Stimulated activated naive CD8-positive, alpha-beta T cell treated with anti-CD3 and anti-CD28 coated beads, Interleukin-15, Interleukin-2, amounts not matched to agents 100 U/mL and 50 U/mL, for 24 hours (primary cell): ENCODE measurements around the gene MBNL2.

Source experiments
- ATAC-seq: fragments of 150-1000 bp; cut with Tn5 transposase; one replicate; pipeline ENCODE4 v1.10.0; 2021
- DNase-seq: peaks from one replicate; pipeline ENCODE4 v3.0.0; 2021

MBNL2 gene

DNA sequence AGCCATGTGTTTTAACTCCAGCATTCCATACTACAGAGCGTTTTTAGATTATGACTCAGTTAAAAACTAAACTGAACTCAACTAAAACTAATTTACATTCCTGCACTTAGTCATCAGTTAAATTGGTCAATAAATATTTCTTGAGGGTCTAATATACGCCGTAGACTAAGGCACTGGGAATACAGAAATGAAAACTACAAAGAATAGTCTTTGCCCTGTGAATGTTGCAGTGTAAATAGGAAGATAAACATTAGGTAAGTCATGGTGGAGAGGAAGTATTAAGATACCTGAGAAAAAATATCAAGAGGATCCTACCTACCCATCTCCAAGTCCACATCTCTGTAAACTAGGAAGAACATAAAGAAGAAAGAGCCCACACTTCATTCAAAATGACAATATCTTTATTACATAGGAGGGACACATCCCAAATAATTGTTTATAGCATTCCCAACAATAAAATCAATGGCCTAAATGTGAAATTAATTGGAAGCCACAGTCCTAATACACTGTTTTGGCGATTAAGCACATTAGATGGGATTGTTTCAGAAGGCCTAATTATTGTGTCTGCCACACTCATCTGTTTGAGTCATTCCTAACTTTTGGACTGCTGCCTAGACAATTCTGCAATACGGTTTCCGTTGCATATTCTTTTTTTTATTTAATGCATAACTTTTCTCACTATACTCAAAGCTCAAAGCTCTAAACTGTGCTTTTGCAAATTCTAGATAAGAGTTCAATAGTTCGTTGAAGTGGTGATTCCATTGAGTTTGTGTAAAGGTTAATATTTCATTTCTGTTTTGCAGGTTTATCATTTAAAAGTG is 52.9 kb downstream of the MBNL2 start:
- ATAC-seq, result no peak

DNA sequence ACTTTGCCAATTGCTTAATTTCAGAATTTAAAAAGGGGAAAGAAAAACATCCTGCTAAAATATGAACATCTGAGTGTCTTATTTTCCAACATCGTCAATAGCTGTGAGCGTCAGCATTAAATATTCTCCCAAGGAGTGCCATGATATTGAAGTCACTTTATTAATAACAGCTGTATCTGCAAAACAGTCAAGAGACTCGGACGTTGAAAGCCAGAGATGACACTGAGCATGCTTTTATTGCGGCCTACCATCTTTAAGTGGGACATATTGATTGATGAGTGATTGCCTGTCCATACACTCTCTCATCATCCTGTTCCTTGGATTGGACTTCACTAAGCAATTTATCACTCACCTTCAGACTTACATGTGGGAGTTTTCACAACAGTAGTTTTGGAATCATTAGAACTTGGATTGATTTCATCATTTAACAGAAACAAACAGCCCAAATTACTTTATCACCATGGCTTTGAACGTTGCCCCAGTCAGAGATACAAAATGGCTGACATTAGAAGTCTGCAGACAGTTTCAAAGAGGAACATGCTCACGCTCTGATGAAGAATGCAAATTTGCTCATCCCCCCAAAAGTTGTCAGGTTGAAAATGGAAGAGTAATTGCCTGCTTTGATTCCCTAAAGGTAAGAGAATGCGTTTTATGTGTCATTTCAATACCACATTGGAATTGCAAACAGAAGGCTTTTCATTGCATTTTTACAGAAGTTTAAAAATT is 53.8 kb downstream of the MBNL2 start:
- ATAC-seq (no peak), DNase-seq (no peak)

More for the DNA sequence above, 52.9 kb downstream of the MBNL2 start:
- DNase-seq, result no peak

- DNase-seq (no peak), ATAC-seq (no peak)
Measured at GRCh38 chr13:97276862-97277269, 54.7 kb downstream of the MBNL2 start.

- DNase-seq, result no peak
- ATAC-seq, result no peak
Measured at GRCh38 chr13:97278435-97279411, 56.6 kb downstream of the MBNL2 start.

GRCh38 chr13:97279913-97280312 is 57.8 kb downstream of the MBNL2 start:
- ATAC-seq (no peak), DNase-seq (no peak)

DNA sequence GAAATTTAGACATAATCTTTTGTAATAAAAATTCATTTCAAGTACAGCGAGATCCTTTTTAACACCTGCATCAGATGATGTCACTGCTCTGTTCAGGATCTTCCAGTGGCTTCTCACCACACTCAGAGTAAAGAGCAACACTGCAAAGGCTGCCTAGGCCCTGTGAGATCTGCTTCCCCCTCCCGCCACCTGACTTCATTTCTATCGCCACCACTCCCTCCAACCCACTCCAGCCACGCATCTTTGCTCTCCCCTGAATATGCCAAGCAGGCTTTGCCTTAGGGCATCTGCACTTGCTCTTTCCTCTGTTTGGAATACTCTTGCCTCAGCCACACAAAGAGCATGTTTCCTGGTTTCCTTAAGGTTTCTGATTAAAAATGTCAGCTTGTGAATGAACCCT is 58.3 kb downstream of the MBNL2 start:
- DNase-seq, result no peak
- ATAC-seq, result no peak

GRCh38 chr13:97281028-97281427 is 58.9 kb downstream of the MBNL2 start:
- ATAC-seq (no peak), DNase-seq (no peak)

GRCh38 chr13:97282705-97283104 is 60.6 kb downstream of the MBNL2 start:
- ATAC-seq, result no peak
- DNase-seq, result no peak

DNA sequence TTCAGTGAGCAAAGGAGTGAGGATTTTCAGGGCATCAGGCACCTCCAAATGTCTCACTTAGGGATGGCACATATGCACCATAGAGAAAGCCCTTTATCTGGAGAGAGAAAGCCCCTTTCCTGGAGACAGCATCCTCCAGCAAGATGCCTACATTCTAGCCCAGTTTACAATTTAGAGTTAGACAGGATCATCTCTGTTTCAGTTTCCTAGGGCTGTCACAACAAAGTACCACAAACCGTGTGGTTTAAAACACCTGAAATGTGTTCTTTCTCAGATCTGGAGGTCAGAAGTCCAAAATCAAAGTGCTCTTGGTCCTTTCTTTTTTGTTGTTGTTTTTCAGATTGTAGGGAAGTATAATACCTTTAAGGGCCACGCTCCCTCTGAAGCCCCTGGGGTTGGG is 61.8 kb downstream of the MBNL2 start:
- DNase-seq (no peak), ATAC-seq (no peak)

DNA sequence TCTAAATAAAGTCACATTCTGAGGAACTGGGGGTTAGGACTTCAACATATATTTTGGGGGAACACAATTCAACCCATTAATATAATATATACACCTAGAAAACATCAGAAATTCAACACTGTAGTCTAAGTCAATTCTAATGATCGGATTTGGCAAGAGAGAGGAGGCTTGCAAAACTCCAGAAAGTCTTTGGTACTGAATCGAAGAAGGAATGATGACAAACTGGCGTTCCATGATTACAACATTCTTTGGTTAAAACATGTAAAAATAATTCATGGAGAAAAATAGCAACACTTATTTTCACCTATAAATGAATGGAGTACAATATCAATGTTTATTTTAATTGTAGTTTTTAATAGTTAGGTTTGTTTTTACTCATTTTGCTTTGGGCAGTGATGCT is 62.4 kb downstream of the MBNL2 start:
- ATAC-seq, result no peak
- no peak for DNase-seq

DNA sequence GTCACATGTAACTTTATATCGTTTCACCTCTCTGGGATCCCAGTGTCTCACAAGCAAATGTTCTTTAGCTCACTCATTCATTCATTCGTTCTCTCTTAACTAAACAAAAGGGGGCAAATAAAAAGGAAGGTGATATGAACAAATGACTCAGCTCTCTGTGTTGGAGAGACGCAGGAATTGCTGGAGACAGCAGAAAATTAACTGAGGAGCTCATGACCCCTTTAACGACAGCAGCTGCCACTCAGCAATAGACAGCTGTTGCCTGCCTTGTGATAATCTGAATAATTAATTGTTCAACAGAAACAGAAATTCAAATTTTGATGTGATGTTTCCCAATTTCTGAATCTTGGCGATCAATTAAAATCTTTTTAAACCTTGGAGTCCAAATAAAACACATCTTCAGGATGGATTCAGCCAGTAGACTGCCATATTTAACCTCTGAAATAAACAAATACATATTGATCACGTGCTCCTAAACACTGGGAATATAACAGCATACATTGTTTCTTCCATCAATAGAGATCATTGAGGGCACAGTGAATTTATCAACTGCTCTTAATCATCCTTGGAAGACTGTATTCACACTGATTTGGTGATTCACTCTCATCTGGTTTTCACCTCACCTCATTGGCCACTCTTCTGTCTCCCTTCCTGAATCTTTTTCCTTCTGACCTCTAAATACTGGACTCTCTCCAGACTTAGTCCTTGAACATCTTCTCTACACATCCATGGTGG is 63.3 kb downstream of the MBNL2 start:
- no peak for DNase-seq
- ATAC-seq, result no peak

- ATAC-seq, result no peak
- no peak for DNase-seq
Measured at GRCh38 chr13:97286317-97287046, 64.3 kb downstream of the MBNL2 start.

GRCh38 chr13:97287047-97287383 is 64.9 kb downstream of the MBNL2 start:
- ATAC-seq, result no peak
- DNase-seq, result no peak

GRCh38 chr13:97288486-97288900 is 66.4 kb downstream of the MBNL2 start:
- ATAC-seq, result no peak
- no peak for DNase-seq

GRCh38 chr13:97289514-97290298 is 67.6 kb downstream of the MBNL2 start:
- DNase-seq (no peak), ATAC-seq (no peak)

DNA sequence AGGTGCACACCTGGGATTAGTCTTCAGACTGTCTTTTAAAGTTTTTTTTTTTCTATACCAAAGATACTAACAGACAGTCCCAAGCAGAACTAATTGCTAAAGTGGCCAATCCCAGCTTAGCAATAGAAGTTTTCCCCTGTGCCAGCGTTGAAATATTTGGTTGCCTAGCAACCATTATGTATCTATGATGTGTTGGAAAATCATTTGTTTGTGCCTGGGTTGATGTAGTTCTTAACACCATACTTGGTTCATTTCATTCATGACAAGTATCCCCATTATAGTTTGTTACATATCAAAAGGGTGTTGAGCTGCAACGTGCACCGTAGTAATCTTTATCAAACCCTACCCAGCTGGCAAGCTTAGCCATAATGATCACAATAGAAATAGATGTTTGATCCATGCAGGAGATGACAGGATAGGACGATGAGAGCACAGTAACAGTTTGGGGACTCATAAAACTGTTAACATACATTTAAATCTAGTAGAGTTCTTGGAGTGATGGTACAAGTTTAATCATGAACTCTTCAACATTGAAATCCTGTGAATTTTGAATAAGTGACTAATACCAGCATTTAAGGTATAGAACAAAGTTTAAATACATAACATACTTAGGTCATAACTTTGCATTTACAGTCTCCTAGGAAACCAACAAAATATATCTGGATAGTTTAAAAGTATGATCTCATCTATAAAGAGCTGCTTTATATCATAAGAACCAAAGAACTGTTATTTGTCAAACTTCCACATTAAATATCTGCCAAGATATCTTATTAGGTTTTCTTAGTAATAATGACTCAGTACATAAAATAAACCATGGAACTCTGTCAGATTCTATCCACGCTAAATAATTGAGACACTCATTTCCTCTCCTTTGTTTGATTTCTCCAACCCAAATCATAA is 73.4 kb downstream of the MBNL2 start:
- no peak for DNase-seq
- ATAC-seq, result no peak

DNA sequence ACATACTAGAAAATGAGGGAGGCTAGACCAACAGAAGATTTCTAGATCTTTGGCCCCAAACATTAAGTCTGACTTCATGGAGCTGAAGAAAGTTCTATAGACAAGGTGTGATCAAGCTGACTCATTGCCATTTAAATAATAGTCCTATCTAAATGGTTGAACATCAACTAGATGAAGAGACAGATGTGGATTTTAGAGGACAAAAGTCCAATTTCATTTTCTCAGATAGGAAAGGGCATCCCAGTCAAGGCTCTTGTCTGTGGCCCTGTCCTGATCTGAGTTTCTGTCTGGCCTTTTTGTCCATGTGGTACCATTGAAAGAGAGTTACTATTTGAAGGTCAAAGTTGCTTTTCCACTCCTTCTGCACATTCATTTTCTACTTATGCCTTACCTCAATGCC is 74.6 kb downstream of the MBNL2 start:
- no peak for ATAC-seq
- no peak for DNase-seq

DNA sequence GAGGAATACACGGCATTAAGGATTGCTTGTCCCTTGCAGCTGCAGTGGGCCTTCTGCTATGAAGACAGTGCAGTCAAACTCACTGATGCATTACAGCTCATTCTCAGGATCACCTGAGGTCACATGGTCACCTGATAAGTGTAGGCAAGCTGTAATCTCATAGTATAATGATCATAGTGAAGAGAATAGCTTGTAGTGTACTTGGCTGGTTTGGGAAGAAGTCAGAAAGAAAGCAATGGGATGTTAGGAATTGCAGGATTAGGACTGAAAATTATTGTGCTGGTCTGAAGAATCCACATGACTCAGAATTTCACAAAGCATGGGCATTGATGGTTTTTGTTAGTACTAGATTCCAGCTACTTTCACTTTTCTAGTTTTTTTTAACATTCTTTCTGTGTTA is 76.7 kb downstream of the MBNL2 start:
- DNase-seq (no peak), ATAC-seq (no peak)

DNA sequence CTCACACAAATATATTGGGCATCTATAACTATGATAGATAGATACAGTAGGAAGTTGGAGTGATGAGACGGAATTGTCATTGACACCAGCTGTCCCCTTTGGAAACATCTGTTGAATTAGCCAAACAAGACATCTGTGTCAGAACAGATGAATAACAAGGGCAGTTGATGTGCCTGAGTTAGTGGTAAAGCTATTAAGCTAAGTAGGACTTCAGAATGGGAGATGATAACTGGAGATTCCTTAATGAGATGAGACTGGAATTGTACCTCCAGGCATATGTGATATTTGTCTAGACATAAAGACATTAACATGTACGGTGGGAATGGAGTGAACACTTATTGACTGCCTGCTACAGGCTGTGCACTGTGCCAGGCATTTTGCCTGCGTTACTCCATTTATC is 78.7 kb downstream of the MBNL2 start:
- DNase-seq (no peak), ATAC-seq (no peak)
